WTC11 (cell line): ENCODE measurements around the gene RASAL2.
"Not testable (repeated sequence)": the region's sequence is repeated elsewhere in the genome, so short reads cannot be mapped to it uniquely, and the experiment has no call there.

Source experiments
- CTCF ChIP-seq: fragments of 200-600 bp; IDR thresholded peaks from 2 replicates; pipeline ENCODE4 v1.8.0; 2022; ENCODE audit warnings: antibody characterized with exemption
- FOXP4 ChIP-seq: sonication (generic); formaldehyde crosslinking; IDR thresholded peaks from 2 replicates; pipeline ENCODE4 v1.8.0; 2022; ENCODE audit warnings: mild to moderate bottlenecking, missing genetic modification reagents
- TCF7 ChIP-seq: sonication (generic); formaldehyde crosslinking; IDR thresholded peaks from 2 replicates; pipeline ENCODE4 v1.8.0; 2022; ENCODE audit warnings: mild to moderate bottlenecking, low read depth, missing genetic modification reagents, moderate library complexity
- TEAD1 ChIP-seq: sonication (generic); formaldehyde crosslinking; IDR thresholded peaks from 2 replicates; pipeline ENCODE4 v1.8.0; 2022; ENCODE audit warnings: mild to moderate bottlenecking, missing genetic modification reagents
- ZBTB21 ChIP-seq: sonication (generic); formaldehyde crosslinking; IDR thresholded peaks from 2 replicates; pipeline ENCODE4 v1.8.1; 2023; ENCODE audit warnings: mild to moderate bottlenecking, missing genetic modification reagents, borderline replicate concordance
- TF ChIP-seq, protein P1 (sequence below): sonication (generic); formaldehyde crosslinking; conservative IDR thresholded peaks from 2 replicates; pipeline ENCODE4 v1.8.1; 2022; ENCODE audit warnings: mild to moderate bottlenecking, missing genetic modification reagents

DNA sequence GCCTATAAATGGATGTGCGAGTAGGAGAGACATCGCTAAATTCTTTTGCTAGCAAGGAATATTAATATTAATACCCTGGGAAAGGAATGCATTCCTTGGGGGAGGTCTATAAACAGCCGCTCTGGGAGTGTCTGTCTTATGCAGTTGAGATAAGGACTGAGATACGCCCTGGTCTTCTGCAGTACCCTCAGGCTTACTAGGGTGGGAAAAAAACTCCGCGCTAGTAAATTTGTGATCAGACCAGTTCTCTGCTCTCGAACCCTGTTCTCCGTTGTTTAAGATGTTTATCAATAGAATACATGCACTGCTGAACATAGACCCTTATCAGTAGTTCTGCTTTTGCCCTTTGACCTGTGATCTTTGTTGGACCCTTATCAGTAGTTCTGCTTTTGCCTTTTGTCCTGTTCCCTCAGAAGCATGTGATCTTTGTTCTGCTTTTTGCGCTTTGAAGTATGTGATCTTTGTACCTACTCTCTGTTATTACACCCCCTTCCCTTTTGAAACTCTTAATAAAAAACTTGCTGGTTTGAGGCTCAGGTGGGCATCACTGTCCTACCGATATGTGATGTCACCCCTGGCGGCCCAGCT lies 114.5 kb downstream of the RASAL2 start:
- not testable (repeated sequence) for TF ChIP-seq TCF7 (CRISPR knock-in tag); CTCF; FOXP4 (CRISPR knock-in tag); TEAD1 (CRISPR knock-in tag); ZBTB21
- TF ChIP-seq, protein P1, sequence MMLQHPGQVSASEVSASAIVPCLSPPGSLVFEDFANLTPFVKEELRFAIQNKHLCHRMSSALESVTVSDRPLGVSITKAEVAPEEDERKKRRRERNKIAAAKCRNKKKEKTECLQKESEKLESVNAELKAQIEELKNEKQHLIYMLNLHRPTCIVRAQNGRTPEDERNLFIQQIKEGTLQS = not testable (repeated sequence)
